NCI-H1694 treated with DMSO at 0.1 percent for 48 hours (cell line): ENCODE results near the gene NEU2.
"Not testable (repeated sequence)": the region's sequence is repeated elsewhere in the genome, so short reads cannot be mapped to it uniquely, and the experiment has no call there.

ENCODE experiments used
- DNase-seq: peaks from one replicate; lab custom pipeline; 2025; lab: John Stamatoyannopoulos, UW

The NEU2 gene

GRCh38 chr2:233010569-233011267, 21.8 kb upstream of the NEU2 start:
- DNase-seq, result no peak

- DNase-seq, result no peak
Measured at GRCh38 chr2:233011268-233011650, 21.2 kb upstream of the NEU2 start.

DNA sequence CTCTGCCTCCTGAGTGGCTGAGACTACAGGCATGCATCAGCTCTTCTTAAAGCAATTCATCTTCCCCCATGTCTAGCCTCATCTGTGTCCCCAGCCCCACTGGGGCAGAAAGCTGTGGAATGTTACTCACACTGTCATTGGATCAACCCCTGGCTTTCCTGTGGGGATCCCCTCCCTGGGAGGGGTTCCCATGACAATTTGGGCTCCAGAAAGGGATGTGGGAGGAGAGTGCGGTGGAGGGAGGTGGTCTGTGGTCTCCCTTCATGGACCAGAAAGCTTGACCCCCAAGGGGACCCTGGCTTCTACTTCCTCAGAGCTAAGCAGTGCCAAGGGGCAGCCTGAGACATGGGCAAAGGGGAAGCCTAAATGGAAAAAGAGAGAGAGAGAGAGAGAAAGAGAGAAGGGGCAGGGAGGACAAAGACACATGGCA, 20.8 kb upstream of the NEU2 start:
- no peak for DNase-seq

DNA sequence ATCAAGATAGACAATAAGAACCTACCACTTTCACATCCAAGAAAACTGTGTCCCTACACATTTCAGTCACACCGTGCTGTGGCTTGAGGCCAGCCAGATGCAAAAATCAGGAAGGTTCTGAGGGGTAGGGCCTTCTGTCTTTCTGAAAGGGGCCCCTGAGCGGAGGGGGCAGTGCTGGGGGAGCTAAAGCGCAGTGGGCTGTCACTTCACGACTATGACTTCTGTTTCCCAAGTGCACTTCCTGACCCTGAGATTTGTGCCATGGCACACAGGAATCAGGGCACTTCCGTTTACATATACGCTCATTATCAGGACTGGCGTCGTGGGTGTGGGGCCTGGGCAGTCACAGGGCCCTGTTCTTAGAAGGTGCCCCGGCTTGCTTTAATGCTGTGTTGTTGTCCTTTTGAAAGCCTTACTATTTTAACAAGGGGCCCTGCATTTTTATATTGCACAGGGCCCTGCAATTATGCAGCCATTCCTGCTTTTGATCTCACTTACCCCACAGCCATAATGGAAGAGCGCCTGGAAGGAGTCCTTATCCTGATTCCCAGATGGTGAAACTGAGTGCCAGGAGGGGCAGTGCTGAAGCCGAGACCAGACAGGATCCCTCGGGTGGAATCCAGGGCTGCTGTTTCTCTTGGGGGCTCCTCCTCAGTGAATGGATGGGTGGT, 20.0 kb upstream of the NEU2 start:
- no peak for DNase-seq

DNA sequence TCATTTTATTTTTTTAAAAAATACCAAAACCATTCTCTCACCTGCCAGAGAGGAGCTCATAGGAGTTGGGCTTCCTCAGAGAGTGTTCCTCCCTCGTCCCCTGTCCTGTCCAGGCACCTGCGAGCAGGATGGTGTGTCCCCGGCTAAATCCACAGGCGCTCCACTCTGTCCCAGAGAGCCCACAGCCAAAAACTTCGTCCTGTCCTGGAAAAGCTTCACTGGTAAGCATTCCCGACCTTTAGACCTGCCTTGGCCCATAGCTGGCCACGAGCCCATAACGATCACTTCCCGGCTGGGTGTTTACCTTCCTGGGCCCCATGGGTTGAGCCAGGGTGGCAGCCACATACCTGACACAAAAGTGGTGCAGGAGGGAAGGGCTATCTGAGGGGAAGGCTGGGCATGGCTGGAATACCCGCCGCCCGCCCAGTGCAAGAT, 19.4 kb upstream of the NEU2 start, which contains the start of gene NGEF:
Gene NGEF (minus strand): TSS at position 230 of the 435 bp plus-strand sequence. CDS start 38,366 bp downstream, outside the sequence.
- DNase-seq, result no peak

GRCh38 chr2:233013650-233014049, 18.8 kb upstream of the NEU2 start:
- DNase-seq, result no peak

GRCh38 chr2:233015019-233015645, 17.3 kb upstream of the NEU2 start:
- no peak for DNase-seq

- DNase-seq, result no peak
Measured at GRCh38 chr2:233017947-233018346, 14.5 kb upstream of the NEU2 start.

- not testable (repeated sequence) for DNase-seq
Measured at GRCh38 chr2:233019610-233020009, 12.9 kb upstream of the NEU2 start.

DNA sequence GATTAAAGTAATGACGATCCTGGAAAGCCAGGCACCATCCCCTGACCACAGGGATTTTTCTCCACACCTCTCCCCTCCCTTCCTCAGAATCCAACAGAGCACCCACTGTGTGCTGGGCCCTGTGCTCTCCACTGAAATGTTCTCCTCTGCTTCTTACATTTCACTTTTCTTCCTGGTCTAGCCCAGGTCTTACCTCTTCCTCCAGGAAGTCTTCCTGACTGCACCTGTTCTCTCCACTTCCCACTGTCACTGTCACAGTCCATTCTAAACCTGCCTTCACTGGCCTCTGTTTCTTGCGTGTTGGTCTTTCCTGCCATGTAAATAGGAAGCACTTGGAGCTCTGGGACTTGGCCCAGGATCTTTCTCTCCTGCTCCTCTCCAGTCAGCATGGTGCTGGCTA, 12.0 kb upstream of the NEU2 start:
- DNase-seq, result no peak

DNA sequence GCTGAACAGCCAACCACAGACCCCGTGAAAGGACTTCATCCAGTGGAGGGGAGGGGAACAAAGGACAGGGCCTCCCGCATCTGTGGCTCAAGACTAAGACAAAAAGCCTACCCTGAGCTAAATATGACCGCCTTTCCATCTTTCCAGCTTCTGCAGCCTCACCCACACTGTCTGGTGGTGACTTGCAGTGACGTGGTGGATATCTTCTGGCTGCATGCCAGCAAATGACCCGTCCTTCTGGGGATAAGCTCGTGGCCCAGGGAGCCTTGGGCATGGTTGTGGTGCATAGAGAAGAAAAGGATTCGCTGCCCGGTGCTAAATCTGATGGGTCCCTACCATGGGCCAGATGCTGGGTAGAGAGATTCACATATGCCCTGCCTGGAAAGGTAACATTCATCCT, 10.7 kb upstream of the NEU2 start:
- DNase-seq, result no peak

- no peak for DNase-seq
Measured at GRCh38 chr2:233022561-233022960, 9.9 kb upstream of the NEU2 start.

DNA sequence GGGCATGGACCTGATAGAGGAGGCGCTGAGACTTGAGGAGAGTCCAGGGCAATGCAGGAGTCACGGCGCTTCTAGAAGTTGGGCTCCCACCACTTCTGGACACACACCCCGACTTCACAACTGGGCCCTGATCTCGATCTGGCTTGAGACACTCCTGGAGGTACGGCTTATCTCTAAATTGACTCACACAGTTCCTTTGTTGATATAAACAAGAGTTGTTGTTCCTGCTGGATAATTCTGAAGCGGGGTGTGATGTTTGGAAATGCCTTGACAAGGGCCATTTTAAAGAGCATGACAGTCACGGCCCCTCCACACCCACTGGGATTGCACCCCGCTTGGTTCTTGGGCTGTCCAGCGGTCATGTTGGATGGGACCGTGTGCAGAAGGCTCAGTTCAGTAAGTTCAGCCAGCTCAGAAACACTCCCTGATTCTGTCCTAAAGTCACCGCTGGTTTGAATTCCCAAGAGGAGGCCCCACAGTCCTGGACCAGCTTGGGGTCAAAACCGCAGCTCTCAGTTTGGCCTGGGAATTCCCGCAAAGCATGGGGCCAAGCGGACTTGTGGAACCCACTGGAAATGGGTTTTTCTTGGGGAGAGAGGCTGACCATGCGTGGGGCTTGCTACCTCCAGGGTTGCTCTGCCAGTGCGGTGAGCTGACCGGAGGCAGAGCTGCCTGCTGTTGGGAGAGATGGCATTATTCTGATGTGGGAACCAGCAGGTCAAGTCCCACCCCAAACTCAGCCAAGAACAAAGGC, 9.3 kb upstream of the NEU2 start:
- DNase-seq, result no peak

DNA sequence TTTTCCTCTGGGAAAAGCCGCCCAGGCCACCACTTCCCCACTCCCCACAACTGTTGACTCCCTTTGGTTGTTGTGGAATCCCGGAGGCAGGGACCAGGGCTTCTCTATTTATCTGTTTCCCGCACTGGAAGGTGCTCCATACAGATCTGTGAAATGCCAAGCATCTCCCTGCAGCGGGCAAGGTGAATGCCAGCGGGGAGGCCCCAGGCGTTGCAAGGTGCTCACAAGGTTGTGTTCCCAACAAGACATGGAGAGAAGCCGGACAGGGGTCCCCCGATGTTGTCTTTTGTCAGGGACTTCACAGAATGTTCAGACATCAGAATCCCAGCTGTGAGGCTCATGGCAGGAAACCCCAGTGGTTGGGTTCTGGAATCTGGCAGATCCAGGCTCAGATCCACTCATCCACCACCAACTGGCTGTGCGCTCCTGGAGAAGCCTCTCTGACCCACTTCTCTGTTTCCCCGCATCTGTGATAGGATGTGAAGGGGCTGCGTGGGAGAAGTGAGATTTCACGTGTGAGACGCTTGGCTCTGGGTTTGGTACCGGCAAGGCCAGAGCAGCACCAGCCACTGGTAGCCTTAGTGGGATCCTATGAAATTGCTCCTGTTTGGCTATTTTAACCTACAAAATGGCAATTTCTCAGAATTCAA, 8.6 kb upstream of the NEU2 start:
- no peak for DNase-seq

GRCh38 chr2:233025706-233026105, 6.8 kb upstream of the NEU2 start:
- no peak for DNase-seq

GRCh38 chr2:233026198-233026813, 6.2 kb upstream of the NEU2 start:
- DNase-seq, result no peak

DNA sequence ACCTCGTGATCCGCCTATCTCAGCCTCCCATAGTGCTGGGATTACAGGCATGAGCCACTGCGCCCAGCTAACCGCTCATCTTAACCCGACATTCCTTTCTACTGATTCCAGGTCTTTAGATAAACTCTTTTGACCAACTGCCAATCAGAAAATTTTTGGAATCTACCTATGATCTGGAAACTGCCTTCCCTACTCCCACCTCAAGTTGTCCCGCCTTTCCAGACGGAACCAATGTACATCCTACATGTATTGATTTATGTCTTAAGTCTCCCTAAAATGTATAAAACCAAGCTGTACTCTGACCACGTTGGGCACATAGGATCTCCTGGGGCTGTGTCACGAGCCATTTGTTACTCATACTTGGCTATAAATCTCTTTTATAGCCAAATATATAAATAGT, 3.2 kb upstream of the NEU2 start:
- no peak for DNase-seq

- DNase-seq, result no peak
Measured at GRCh38 chr2:233031556-233032500, 644 bp upstream of the NEU2 start.

DNA sequence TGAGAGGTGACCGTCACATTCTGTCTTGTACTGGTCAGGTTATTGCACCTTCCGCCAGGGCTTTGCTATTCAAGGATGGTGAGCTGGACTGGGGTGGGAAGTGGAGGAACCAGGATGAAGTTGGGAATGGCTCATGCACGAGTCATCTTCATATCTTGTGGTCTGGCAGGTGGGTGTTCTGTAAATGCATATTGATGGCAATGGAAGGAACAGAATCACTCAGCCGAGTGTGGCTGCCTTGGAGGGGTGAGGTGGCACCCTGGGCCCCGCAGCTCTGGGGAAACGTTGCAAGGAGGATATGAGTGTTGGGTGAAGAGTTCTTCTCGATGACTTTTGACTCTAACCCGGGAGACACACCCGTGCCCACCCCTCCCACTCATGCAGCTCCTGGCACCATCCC, 1.2 kb downstream of the NEU2 start:
- DNase-seq, result no peak
